LNCAP (cell line): ENCODE measurements around the gene RNASEH1.

Experiments used
- TF ChIP-seq, protein P1 (sequence below): fragments of 450-650 bp; IDR thresholded peaks from 2 replicates; pipeline ENCODE4 v1.5.1; 2017; ENCODE audit warnings: mild to moderate bottlenecking

RNASEH1 gene

GRCh38 chr2:3557639-3558204, 411 bp downstream of the RNASEH1 start:
- TF ChIP-seq, protein P1, sequence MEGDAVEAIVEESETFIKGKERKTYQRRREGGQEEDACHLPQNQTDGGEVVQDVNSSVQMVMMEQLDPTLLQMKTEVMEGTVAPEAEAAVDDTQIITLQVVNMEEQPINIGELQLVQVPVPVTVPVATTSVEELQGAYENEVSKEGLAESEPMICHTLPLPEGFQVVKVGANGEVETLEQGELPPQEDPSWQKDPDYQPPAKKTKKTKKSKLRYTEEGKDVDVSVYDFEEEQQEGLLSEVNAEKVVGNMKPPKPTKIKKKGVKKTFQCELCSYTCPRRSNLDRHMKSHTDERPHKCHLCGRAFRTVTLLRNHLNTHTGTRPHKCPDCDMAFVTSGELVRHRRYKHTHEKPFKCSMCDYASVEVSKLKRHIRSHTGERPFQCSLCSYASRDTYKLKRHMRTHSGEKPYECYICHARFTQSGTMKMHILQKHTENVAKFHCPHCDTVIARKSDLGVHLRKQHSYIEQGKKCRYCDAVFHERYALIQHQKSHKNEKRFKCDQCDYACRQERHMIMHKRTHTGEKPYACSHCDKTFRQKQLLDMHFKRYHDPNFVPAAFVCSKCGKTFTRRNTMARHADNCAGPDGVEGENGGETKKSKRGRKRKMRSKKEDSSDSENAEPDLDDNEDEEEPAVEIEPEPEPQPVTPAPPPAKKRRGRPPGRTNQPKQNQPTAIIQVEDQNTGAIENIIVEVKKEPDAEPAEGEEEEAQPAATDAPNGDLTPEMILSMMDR: no peak

- TF ChIP-seq, protein P1: no peak
Observed at GRCh38 chr2:3553946-3554345, 4.2 kb downstream of the RNASEH1 start.

DNA sequence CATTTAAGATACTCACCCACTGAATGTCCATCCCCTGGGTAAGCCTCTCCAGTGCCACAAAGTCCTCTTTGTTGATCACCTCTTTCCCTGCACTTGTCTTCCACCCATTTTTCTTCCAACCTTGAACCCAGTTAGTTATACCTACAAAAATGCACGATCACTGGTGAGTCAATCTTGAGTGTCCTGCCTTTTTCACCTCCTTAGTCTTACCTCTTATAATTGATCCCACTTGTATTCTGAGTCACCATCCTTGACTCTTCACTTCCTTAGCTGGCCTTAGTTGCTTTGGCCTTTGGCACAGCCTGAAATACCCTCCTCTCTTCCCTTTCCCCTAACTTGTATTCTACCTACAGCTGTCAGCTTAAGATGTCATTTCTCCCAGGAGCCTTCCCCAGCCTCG, 10.2 kb downstream of the RNASEH1 start:
- TF ChIP-seq, protein P1: no peak

DNA sequence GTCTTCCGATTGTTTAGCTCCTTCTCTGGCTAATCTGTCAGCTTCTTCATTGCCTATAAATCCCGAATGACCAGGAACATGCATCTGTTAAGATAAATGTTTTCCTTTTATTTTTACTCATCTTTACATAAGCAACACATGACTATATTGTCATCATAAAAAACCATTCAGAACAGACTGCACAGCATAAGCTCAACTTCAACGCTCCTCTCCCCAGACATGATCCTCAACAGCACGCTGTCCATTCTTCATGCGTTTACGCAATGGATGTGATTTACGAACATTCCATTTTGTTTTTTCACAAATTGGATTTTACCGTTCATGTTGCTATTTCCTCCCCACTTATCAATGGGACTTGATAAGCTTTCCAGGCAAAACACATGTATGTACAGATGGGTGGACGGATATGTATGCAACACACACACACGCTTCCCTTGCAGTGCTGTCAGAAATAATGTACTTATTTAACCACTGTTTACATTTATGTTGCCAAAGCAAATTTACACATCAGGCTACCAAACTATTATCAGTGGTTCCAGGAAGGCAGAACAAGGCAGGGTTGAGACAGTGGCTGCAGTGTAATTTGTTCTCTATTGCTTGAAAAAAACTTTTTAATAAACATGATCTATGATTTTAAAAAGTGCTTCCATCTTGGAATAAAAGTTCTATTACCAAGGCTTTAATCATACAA, 12.2 kb downstream of the RNASEH1 start:
- TF ChIP-seq, protein P1: no peak

DNA sequence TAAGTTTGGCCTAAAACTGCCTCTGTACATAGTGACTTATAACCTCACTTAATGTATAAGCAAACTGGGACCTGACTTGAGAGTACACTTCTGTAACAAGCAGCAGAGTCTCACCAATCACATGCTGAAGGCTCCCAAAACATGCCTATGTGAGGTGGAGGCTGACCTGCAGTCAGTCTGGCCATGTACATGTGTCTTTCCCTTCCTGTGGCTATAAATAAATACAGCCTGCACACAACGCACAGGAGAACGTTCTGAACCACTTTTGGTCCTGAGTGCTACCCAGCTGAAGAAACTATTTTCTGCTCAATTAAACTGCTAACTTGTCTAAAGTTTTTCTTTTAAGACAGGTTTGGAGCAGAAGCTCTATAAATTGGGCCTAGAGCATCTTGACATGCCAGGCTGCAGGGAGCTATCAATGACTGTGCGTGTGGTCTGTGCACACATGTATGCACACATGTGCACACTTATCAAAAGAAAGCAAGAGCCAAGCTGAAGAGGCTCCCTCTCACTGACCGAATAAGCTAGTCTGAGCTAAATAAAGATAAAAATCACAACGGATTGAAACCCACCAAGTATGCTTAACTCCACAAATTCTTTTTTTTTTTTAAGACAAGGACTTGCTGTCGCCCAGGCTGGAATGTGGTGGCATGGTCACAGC, 15.0 kb downstream of the RNASEH1 start:
- TF ChIP-seq, protein P1: no peak

DNA sequence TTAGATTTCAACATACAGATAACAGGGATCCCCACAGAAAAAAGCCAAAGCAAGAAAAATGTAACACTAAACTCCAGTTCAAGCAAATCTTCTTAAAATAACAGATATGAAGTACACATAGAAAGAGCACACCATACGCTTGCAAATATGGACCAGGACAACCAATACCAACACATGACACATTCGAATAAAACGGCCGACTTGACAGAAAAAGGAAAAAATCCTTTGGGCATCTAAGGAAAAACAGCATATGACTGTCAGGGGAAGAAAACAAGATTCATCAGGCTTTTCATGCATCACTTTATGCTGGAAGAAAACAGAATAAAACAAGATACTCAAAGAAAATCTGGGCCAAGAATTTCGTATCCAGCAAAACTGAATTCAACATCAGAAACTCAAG, 16.0 kb downstream of the RNASEH1 start:
- TF ChIP-seq, protein P1: no peak

DNA sequence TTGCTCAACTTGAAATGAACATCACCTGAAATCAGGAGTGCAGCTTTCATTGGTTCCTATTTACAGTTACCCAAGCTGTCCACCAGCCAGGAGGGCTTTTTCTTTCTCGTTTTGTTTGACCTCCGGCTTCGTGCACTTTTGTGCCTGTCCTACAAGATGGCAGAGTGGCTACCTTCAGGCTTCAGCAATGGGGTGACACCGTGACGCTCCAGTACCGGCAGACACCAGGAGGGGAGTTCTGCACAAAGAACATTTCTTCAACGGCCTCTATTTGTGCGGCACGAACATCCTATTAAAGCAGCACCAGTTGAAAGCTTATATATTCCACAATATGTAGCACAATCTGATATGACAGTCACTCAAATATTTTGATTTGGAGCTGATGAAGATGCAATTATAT, 18.3 kb downstream of the RNASEH1 start:
- TF ChIP-seq, protein P1: no peak
